H1 (cell line): Measurements from ENCODE around the gene C16orf54. TPM values are rescaled to one million over a fixed set of nuclear protein-coding genes. Genes with fewer than 3 reads are reported as not detected.

Experiments
- FOSL1 ChIP-seq: IDR thresholded peaks from 2 replicates; pipeline ENCODE4 v1.6.1; 2011; ENCODE audit warnings: mild to moderate bottlenecking, low read depth, low read length, moderate library complexity; ENCODE audit not compliant: insufficient read depth
- polyA plus RNA-seq, 7 experiments: library from polyadenylated mRNA; depleted of rRNA in 3 of 7; stranded (reverse) in 5 of 7; unstranded in 2 of 7; fragments of >200 nt in 5 of 7; fragments of 200-250 nt in 2 of 7; gene quantifications; 1 replicate in 5 of 7; 2 replicates in 1 of 7; 4 replicates in 1 of 7; pipeline versions ENCODE4 v1.2.1 to v1.2.3, GENCODE V29; 2011 to 2013; ENCODE audit warnings: missing spikeins in 2 of 7, mixed read lengths in 2 of 7
- total RNA-seq: library from RNA; stranded (reverse); fragmentation: NEBNext Ultra II Directional; extraction: Animal tissue kit (Norgen Biotek cat#: 25700); gene quantifications from 2 replicates; pipeline ENCODE4 v1.2.1, GENCODE V29; 2021

The C16orf54 gene
- total and polyA plus RNA-seq, 2 of the 8 experiments (the other 6 are each of a cell fraction or from before 2014, with no cell fraction given) = not detected

- TF ChIP-seq FOSL1 = no peak
These were observed 32.0 kb upstream of the C16orf54 start, which contains the start of gene ZG16 (continued) for GRCh38 chr16:29777576-29778350.
